Effector CD4-positive, alpha-beta T cell (primary cell): ENCODE results near the gene DGKK.
"Not testable (repeated sequence)": the region's sequence is repeated elsewhere in the genome, so short reads cannot be mapped to it uniquely, and the experiment has no call there.

Experiments used
- DNase-seq: peaks from one replicate; pipeline ENCODE4 v3.0.0-alpha.2; 2020

Gene DGKK

GRCh38 chrX:50430917-50431575 lies 39.6 kb downstream of the DGKK start:
- DNase-seq, result no peak

- DNase-seq, result no peak
Observed at GRCh38 chrX:50428174-50428573, 42.5 kb downstream of the DGKK start.

DNA sequence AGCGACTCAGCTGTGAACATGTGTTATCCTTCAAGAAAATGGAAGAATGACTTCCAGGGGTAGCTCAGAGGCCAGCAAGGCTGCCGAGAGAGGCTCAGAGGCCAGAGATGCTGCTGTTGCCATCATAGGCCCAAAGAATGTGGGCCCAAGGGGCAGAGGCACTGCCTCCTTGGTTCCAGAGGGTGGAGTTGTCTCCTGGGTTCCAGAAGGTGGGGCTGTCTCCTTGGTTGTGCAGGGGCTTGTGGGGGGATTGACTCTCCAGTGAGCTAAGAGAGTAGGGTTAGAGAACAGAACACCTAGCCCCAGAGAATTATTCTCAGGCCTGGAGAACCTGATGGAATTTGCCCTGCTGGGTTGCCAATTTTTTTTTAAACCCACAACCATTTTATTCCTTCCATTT lies 62.6 kb downstream of the DGKK start:
- DNase-seq, result no peak

DNA sequence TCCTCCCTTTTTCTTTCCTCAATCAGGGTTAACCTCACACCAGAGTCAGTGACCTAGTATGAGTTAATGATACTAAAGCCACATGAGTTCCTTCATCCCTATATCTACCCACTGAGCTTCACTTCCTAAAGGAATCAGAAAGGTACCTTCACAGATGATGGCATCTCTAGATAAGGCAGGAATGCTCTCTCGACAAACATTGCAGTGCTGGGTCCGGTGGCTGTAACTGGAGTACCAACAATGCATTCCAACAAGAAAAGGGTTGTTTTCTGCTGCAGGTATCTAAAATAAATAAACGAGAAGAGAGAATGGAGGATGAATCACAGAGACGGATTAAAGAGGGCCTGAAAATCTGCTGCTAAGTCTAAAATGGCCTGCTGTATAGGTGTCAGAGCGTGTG lies 66.7 kb downstream of the DGKK start:
- no peak for DNase-seq

GRCh38 chrX:50402886-50403285 lies 67.7 kb downstream of the DGKK start:
- DNase-seq, result no peak

DNA sequence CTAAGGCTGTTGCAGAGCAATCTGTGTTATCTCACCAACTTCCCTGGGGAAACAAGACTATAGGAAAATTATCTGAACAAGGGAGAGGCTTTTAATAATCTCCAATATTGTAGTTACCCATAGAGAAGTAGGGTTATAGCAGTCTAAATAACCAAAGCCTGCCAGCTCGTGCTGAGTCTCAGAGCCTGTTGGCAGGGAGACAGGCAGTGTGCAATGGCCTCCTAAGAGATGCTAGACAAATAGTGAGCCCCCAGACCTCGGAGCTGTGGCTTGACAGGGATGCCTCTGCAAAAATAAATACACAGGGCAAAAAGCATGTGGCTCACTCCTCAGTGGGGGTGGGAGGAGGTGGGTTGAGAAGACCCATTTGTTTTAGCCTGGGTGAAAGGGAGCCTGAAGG lies 76.7 kb downstream of the DGKK start:
- no peak for DNase-seq

GRCh38 chrX:50386520-50386919 lies 84.1 kb downstream of the DGKK start:
- no peak for DNase-seq

- DNase-seq, result no peak
Observed at GRCh38 chrX:50381729-50382415, 88.8 kb downstream of the DGKK start.

GRCh38 chrX:50375481-50376267 lies 95.0 kb downstream of the DGKK start:
- no peak for DNase-seq

GRCh38 chrX:50372966-50373365 lies 97.7 kb downstream of the DGKK start:
- no peak for DNase-seq

DNA sequence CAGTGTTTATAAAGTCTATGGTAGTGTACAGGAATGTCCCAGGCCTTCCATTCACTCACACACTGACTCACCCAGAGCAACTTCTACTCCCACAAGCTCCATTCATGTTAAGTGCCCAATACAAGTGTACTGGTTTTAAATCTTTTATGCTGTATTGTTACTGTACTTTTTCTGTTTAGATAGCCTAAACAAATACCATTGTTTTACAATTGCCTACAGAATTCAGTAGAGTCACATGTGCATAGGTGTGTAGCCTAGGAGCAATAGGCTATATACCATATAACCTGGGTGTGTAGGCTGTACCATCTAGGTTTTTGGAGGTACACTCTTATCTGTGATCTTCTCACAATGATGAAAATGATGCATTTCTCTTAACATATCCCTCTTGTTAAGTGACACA lies 126.7 kb downstream of the DGKK start:
- no peak for DNase-seq

- no peak for DNase-seq
Observed at GRCh38 chrX:50333308-50333707, 137.3 kb downstream of the DGKK start.

GRCh38 chrX:50332668-50333067 lies 138.0 kb downstream of the DGKK start:
- DNase-seq, result not testable (repeated sequence)

- no peak for DNase-seq
Observed at GRCh38 chrX:50327235-50327634, 143.4 kb downstream of the DGKK start.
